BJ (cell line): ENCODE results near the gene RBMS2. TPM values are rescaled to one million over a fixed set of nuclear protein-coding genes. Genes with fewer than 3 reads are reported as not detected.

Experiments used
- CTCF ChIA-PET: fragments of 350-600 bp; formaldehyde crosslinking; extraction: SDS; loops from one replicate; lab custom pipeline; 2021; ENCODE audit warnings: antibody characterized with exemption, inconsistent platforms; lab: Yijun Ruan, JAX
- POLR2A ChIA-PET: fragments of 300-600 bp; sonication (Branson Sonifier 250); formaldehyde crosslinking; extraction: SDS; loops from one replicate; lab custom pipeline; 2021; ENCODE audit warnings: antibody characterized with exemption; lab: Charles Lee
- DNase-seq: peaks from one replicate; pipeline ENCODE4 v3.0.0-alpha.2; 2011; ENCODE audit warnings: low read depth
- H3K27me3 ChIP-seq: 2 replicates; pipeline ENCODE4 v1.6.0; 2011; ENCODE audit warnings: low read length; ENCODE audit not compliant: control insufficient read depth, insufficient read depth
- H3K36me3 ChIP-seq: 2 replicates; pipeline ENCODE4 v1.5.1; 2011; ENCODE audit warnings: low read length; ENCODE audit not compliant: control insufficient read depth, insufficient read depth
- H3K4me3 ChIP-seq: 2 replicates; pipeline ENCODE4 v1.5.1; 2011; ENCODE audit warnings: low read depth, mild to moderate bottlenecking, control low read depth, low read length
- polyA plus RNA-seq: library from polyadenylated mRNA; depleted of rRNA; stranded (reverse); fragments of >200 nt; gene quantifications from 2 replicates; pipeline ENCODE4 v1.2.3, GENCODE V29; 2011
- TF ChIP-seq, protein P1 (sequence below): IDR thresholded peaks from 2 replicates; pipeline ENCODE4 v1.5.1; 2011; ENCODE audit warnings: low read depth, mild to moderate bottlenecking, control low read depth, inconsistent platforms, low read length, moderate library complexity; ENCODE audit not compliant: insufficient read depth

RBMS2 gene
- polyA plus RNA-seq, 1 experiment, result 67.9 TPM

DNA sequence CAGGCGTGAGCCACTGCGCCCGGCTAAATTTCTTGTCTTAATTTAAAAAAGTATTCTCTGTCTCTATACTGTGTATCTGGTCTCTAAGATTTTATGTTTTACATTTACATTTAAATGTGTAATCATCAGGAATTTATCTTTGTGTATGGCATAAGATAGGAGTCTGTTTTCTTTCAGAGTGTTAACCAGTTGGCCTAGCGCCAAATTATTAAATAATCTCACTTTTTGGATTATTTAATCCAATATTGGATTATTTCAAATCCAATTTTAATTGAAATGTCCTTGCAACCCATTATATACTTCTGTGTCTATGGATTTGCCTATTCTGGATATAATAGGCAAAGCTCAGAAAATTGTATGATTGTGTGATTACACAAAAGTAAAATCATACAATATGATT, 63.5 kb downstream of the RBMS2 start:
- POLR2A ChIA-PET, result no interaction called here
- H3K27me3 ChIP-seq, result no peaks in the 10 kb centered on the region
- CTCF ChIA-PET, result interaction anchor here (1.0 to 13.9 kb wide), 3 partner anchors 9 to 71 kb away, joined by 3 to 119 read pairs (median 5); no protein-coding TSS in a partner anchor
- DNase-seq, result no peak
- H3K4me3 ChIP-seq, result no peak overlapping the region
- H3K36me3 ChIP-seq, result peaks cover 23% of the 10 kb centered on the region
- TF ChIP-seq, protein P1, sequence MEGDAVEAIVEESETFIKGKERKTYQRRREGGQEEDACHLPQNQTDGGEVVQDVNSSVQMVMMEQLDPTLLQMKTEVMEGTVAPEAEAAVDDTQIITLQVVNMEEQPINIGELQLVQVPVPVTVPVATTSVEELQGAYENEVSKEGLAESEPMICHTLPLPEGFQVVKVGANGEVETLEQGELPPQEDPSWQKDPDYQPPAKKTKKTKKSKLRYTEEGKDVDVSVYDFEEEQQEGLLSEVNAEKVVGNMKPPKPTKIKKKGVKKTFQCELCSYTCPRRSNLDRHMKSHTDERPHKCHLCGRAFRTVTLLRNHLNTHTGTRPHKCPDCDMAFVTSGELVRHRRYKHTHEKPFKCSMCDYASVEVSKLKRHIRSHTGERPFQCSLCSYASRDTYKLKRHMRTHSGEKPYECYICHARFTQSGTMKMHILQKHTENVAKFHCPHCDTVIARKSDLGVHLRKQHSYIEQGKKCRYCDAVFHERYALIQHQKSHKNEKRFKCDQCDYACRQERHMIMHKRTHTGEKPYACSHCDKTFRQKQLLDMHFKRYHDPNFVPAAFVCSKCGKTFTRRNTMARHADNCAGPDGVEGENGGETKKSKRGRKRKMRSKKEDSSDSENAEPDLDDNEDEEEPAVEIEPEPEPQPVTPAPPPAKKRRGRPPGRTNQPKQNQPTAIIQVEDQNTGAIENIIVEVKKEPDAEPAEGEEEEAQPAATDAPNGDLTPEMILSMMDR, result no peak

DNA sequence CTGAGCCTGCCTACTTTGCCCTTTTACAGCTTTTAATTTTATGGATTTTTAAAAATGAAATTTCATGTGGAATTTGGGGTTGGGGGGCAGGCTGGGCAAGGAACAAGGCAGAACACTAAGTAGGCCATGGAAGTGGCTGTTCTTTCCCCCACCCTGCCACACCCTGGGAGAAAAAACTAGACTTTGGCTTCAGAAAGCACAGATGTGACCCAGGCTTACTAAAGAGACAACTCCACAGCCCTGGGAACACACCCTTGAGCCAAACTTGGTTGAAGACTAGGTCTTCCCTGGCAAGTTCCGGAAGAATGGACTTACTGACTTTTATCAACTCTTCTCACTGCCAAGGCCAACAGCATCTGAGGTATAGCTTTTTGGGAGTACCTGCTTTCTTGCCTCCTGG, 68.2 kb downstream of the RBMS2 start:
- DNase-seq, result no peak
- Histone ChIP-seq H3K36me3 (peaks cover 20% of the 10 kb centered on the region), H3K27me3 (no peaks in the 10 kb centered on the region), H3K4me3 (no peak overlapping the region)
- ChIA-PET CTCF (interaction anchor here (0.6 to 13.9 kb wide), 6 partner anchors 9 to 76 kb away, joined by 3 to 119 read pairs (median 4); no protein-coding TSS in a partner anchor), POLR2A (no interaction called here)
- TF ChIP-seq, protein P1, result no peak

DNA sequence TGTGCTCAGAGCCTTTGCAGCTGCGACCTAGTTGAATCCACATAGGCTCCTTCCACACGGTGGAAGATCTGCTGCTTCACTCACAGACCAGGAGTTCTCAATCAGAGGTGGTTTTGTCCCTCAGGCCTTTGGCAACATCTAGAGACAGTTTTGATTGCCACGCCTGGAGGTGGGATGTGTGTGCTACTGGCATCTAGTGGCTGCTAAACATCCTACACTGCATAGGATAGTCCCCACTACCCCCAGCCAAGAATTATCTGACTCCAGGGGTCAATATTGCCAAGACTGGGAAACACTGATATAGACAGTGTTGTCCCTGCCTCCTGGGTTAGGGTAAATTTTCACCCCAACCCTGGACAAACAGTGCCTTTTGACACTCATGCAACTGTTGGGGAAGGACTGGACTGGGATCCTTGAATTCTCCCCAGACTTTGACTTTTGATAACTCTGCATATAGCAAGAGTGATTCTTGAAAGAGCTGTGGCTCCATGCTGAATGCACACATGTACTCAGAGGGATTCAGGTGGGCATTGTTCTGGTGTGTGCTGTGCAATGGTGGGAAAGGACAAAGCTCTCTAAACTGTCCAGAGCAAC, 68.7 kb downstream of the RBMS2 start:
- peaks cover 20% of the 10 kb centered on the region for H3K36me3 ChIP-seq
- TF ChIP-seq, protein P1, result peak; percentile 32; the same call in 1 of the 2 replicates
- ChIA-PET POLR2A (no interaction called here), CTCF (interaction anchor here (0.8 to 13.9 kb wide), 8 partner anchors 9 to 90 kb away, joined by 3 to 119 read pairs (median 4); no protein-coding TSS in a partner anchor)
- no peak for DNase-seq
- H3K27me3 ChIP-seq, result no peaks in the 10 kb centered on the region
- H3K4me3 ChIP-seq, result no peak overlapping the region

DNA sequence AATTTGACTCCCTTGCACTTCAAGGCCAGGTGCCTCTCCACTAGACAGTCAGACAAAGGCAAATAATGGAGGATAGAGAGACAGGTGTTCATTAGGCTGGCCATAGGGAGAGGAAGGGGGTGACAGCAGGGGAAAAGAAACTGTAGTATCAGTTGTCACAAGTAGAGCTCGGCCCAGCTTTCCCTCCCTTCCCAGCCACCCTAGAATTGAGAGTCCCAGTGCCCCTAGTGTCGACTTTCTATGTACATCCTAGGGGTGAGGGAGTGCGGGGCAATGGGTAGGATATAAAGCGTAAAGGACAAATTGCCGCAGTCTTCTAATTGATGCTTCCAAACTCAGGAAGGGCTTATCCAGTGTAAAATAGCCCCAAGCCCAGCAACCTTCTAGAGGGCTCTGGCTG, 69.5 kb downstream of the RBMS2 start:
- ChIA-PET POLR2A (interaction anchor here (0.6 kb wide), 1 partner anchor 62 kb away, joined by 5 read pairs; no protein-coding TSS in a partner anchor), CTCF (interaction anchor here (0.8 to 13.9 kb wide), 6 partner anchors 10 to 91 kb away, joined by 3 to 119 read pairs (median 12); no protein-coding TSS in a partner anchor)
- Histone ChIP-seq H3K27me3 (no peaks in the 10 kb centered on the region), H3K36me3 (peaks cover 23% of the 10 kb centered on the region), H3K4me3 (no peak overlapping the region)
- TF ChIP-seq, protein P1, result no peak
- DNase-seq, result no peak

DNA sequence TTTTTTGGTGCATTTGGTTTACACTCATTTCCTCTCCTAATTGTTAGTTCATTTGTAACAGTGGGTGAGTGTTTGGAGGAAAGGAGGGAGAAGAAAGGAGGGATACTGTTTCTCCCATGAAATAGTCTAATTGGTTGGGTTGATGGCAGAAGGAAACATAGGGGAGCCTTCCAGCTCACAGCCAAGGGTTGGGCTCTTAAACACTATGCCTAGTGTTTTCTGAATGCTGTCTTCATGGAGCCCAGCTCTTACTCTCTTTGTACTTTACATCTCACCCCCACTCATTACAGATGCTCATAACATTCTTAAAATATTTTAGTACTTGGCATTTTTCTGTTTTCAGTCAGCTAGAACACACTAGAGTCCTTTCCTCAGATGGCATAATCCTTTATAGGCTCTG, 70.3 kb downstream of the RBMS2 start:
- no peak for DNase-seq
- peaks cover 25% of the 10 kb centered on the region for H3K36me3 ChIP-seq
- POLR2A ChIA-PET, result no interaction called here
- no peak overlapping the region for H3K4me3 ChIP-seq
- TF ChIP-seq, protein P1, result no peak
- CTCF ChIA-PET, result interaction anchor here (0.6 to 13.9 kb wide), 8 partner anchors 11 to 199 kb away, joined by 3 to 119 read pairs (median 11); partner anchors contain the start of gene RBMS2
- H3K27me3 ChIP-seq, result no peaks in the 10 kb centered on the region
